ENCODE data around the gene C1orf116.

GRCh38 chr1:207027206-207027777 is 5.3 kb downstream of the C1orf116 start:
- TF ChIP-seq POLR2AphosphoS5 (IDR thresholded peaks at IDR 0.05; ENCODE audit: low read depth, low read length) (no peak), CTCF (IDR thresholded peaks at IDR 0.05) (no peak), EP300 (IDR thresholded peaks at IDR 0.05; ENCODE audit: borderline replicate concordance in 1 of 2, low read depth in 1 of 2, low read length in 1 of 2) (peak in 1 of 2 experiments; percentile 18; a peak in 1 of 4 replicates), ZBTB33 (IDR thresholded peaks at IDR 0.05; ENCODE audit: borderline replicate concordance, low read depth) (no peak), RCOR1 (IDR thresholded peaks at IDR 0.05; ENCODE audit: low read length) (no peak)

All from SK-N-SH (cell line).